GM18499 (cell line): Measurements from ENCODE around the gene WDR7.

ENCODE experiments used
- ATAC-seq: cut with Tn5 transposase; IDR thresholded peaks from one replicate; pipeline ENCODE4 v1.9.1; 2021; ENCODE audit warnings: moderate number of reproducible peaks; ENCODE audit not compliant: insufficient read depth, unreplicated experiment

The WDR7 gene

GRCh38 chr18:56921896-56922480 is 270.8 kb downstream of the WDR7 start:
- no peak for ATAC-seq

GRCh38 chr18:56926734-56927133 is 275.6 kb downstream of the WDR7 start:
- no peak for ATAC-seq

GRCh38 chr18:56927786-56928185 is 276.6 kb downstream of the WDR7 start:
- no peak for ATAC-seq

- no peak for ATAC-seq
These were observed 278.7 kb downstream of the WDR7 start for GRCh38 chr18:56929886-56930285.

- no peak for ATAC-seq
These were observed 282.3 kb downstream of the WDR7 start for GRCh38 chr18:56933472-56933871.

GRCh38 chr18:56934131-56934530 is 283.0 kb downstream of the WDR7 start:
- ATAC-seq: no peak

GRCh38 chr18:56934906-56935305 is 283.7 kb downstream of the WDR7 start:
- no peak for ATAC-seq

GRCh38 chr18:56935434-56936040 is 284.4 kb downstream of the WDR7 start:
- ATAC-seq: no peak

GRCh38 chr18:56936457-56936856 is 285.3 kb downstream of the WDR7 start:
- ATAC-seq: no peak

- ATAC-seq: no peak
These were observed 286.8 kb downstream of the WDR7 start for GRCh38 chr18:56937874-56938430.

GRCh38 chr18:56945171-56946083 is 294.3 kb downstream of the WDR7 start:
- no peak for ATAC-seq

- ATAC-seq: no peak
These were observed 296.1 kb downstream of the WDR7 start for GRCh38 chr18:56947236-56947635.

GRCh38 chr18:56952026-56952425 is 300.9 kb downstream of the WDR7 start:
- no peak for ATAC-seq

- ATAC-seq: no peak
These were observed 302.5 kb downstream of the WDR7 start for GRCh38 chr18:56953428-56954198.

- ATAC-seq: no peak
These were observed 304.3 kb downstream of the WDR7 start for GRCh38 chr18:56955490-56955889.

- ATAC-seq: no peak
These were observed 308.0 kb downstream of the WDR7 start for GRCh38 chr18:56959120-56959519.

- ATAC-seq: no peak
These were observed 311.2 kb downstream of the WDR7 start for GRCh38 chr18:56962322-56962721.

- no peak for ATAC-seq
These were observed 315.9 kb downstream of the WDR7 start for GRCh38 chr18:56967035-56967434.

- ATAC-seq: no peak
These were observed 322.3 kb downstream of the WDR7 start for GRCh38 chr18:56973487-56973886.

- no peak for ATAC-seq
These were observed 323.0 kb downstream of the WDR7 start for GRCh38 chr18:56974141-56974540.
